Activated CD4-positive, CD25-positive, alpha-beta regulatory T cell (primary cell): ENCODE measurements around the gene PCMT1.
"Not testable (repeated sequence)": the region's sequence is repeated elsewhere in the genome, so short reads cannot be mapped to it uniquely, and the experiment has no call there.

Experiments
- DNase-seq, 4 experiments: peaks; one replicate each; lab custom pipeline; 2025; lab: John Stamatoyannopoulos, UW

PCMT1 gene

GRCh38 chr6:149820506-149820905 is 71.0 kb downstream of the PCMT1 start:
- DNase-seq, result no peak

GRCh38 chr6:149821492-149821891 is 72.0 kb downstream of the PCMT1 start:
- no peak for DNase-seq

- no peak for DNase-seq
Observed at GRCh38 chr6:149823013-149823412, 73.5 kb downstream of the PCMT1 start.

- no peak for DNase-seq
Observed at GRCh38 chr6:149825292-149825691, 75.8 kb downstream of the PCMT1 start.

- DNase-seq, result no peak
Observed at GRCh38 chr6:149830731-149831307, 81.3 kb downstream of the PCMT1 start.

GRCh38 chr6:149831308-149831820 is 81.8 kb downstream of the PCMT1 start:
- no peak for DNase-seq

- no peak for DNase-seq
Observed at GRCh38 chr6:149833651-149834050, 84.1 kb downstream of the PCMT1 start.

GRCh38 chr6:149834513-149835481 is 85.3 kb downstream of the PCMT1 start:
- peak; percentile 11 to 67 (median 36) for DNase-seq

GRCh38 chr6:149840345-149841075 is 91.0 kb downstream of the PCMT1 start:
- DNase-seq, result peak in 1 of 4 experiments; percentile 9

GRCh38 chr6:149842331-149842730 is 92.8 kb downstream of the PCMT1 start:
- DNase-seq, result no peak

GRCh38 chr6:149843051-149843633 is 93.6 kb downstream of the PCMT1 start:
- DNase-seq, result no peak

- DNase-seq, result not testable (repeated sequence)
Observed at GRCh38 chr6:149844036-149844435, 94.5 kb downstream of the PCMT1 start.

GRCh38 chr6:149844480-149844879 is 94.9 kb downstream of the PCMT1 start:
- DNase-seq, result no peak

- no peak for DNase-seq
Observed at GRCh38 chr6:149845549-149845948, 96.0 kb downstream of the PCMT1 start.

GRCh38 chr6:149846321-149846720 is 96.8 kb downstream of the PCMT1 start:
- DNase-seq, result no peak

- DNase-seq, result no peak
Observed at GRCh38 chr6:149847939-149848267, 98.4 kb downstream of the PCMT1 start.

- not testable (repeated sequence) for DNase-seq
Observed at GRCh38 chr6:149848343-149848742, 98.8 kb downstream of the PCMT1 start.

- DNase-seq, result no peak
Observed at GRCh38 chr6:149851461-149852110, 102.0 kb downstream of the PCMT1 start.

- DNase-seq, result no peak
Observed at GRCh38 chr6:149852180-149852579, 102.6 kb downstream of the PCMT1 start.

- DNase-seq, result no peak
Observed at GRCh38 chr6:149852881-149853280, 103.3 kb downstream of the PCMT1 start.

- not testable (repeated sequence) for DNase-seq
Observed at GRCh38 chr6:149854017-149854416, 104.5 kb downstream of the PCMT1 start.

GRCh38 chr6:149854532-149854931 is 105.0 kb downstream of the PCMT1 start:
- DNase-seq, result no peak
